GM18499 (cell line): Measurements from ENCODE around the gene SLC3A2.
"Not testable (repeated sequence)": the region's sequence is repeated elsewhere in the genome, so short reads cannot be mapped to it uniquely, and the experiment has no call there.

Experiments used
- ATAC-seq: cut with Tn5 transposase; IDR thresholded peaks from one replicate; pipeline ENCODE4 v1.9.1; 2021; ENCODE audit warnings: moderate number of reproducible peaks; ENCODE audit not compliant: insufficient read depth, unreplicated experiment

The SLC3A2 gene

GRCh38 chr11:62925745-62926679, 45.3 kb downstream of the SLC3A2 start:
- no peak for ATAC-seq

GRCh38 chr11:62926680-62927455, 46.2 kb downstream of the SLC3A2 start:
- ATAC-seq, result no peak

GRCh38 chr11:62928011-62928410, 47.3 kb downstream of the SLC3A2 start:
- no peak for ATAC-seq

GRCh38 chr11:62930157-62930556, 49.5 kb downstream of the SLC3A2 start:
- no peak for ATAC-seq

GRCh38 chr11:62930666-62931065, 50.0 kb downstream of the SLC3A2 start:
- ATAC-seq, result no peak

GRCh38 chr11:62931499-62932278, 51.0 kb downstream of the SLC3A2 start:
- no peak for ATAC-seq

GRCh38 chr11:62933285-62933684, 52.6 kb downstream of the SLC3A2 start:
- no peak for ATAC-seq

- ATAC-seq, result no peak
These were observed 53.2 kb downstream of the SLC3A2 start for GRCh38 chr11:62933750-62934495.

GRCh38 chr11:62934496-62934785, 53.7 kb downstream of the SLC3A2 start:
- ATAC-seq, result no peak

GRCh38 chr11:62937528-62937927, 56.8 kb downstream of the SLC3A2 start:
- not testable (repeated sequence) for ATAC-seq
